HepG2 (cell line): Measurements from ENCODE around the gene KDM4B. TPM values are rescaled to one million over a fixed set of nuclear protein-coding genes. Genes with fewer than 3 reads are reported as not detected.

Experiments
- ATAC-seq: fragments of 200-7000 bp; cut with Tn5 transposase; 3 replicates; pipeline ENCODE4 v1.9.1; 2020; ENCODE audit warnings: mild to moderate bottlenecking, moderate library complexity
- BruUV-seq: library from RNA; stranded (reverse); fragments of 400-500 nt; replicated peaks from 2 replicates; lab custom pipeline; 2021; lab: Mats Ljungman, UMichigan
- CTCF ChIA-PET: fragments of 300-600 bp; formaldehyde crosslinking; extraction: SDS; loops from one replicate; lab custom pipeline; 2021; ENCODE audit warnings: low total read pairs, inconsistent platforms, low intra/inter-chr PET ratio; lab: Yijun Ruan, JAX
- POLR2A ChIA-PET: fragments of 350-600 bp; sonication (Branson Sonifier 250); formaldehyde crosslinking; loops from one replicate; lab custom pipeline; 2020; ENCODE audit warnings: antibody characterized with exemption, inconsistent platforms; lab: Yijun Ruan, JAX
- DNase-seq: peaks from one replicate; pipeline ENCODE4 v3.0.0-alpha.2; 2015; ENCODE audit warnings: low spot score
- FAIRE-seq: peaks from 3 replicates; lab custom pipeline; 2011; peaks lifted over from hg19 to GRCh38; lab: Jason Lieb, UNC
- H2AFZ ChIP-seq: one replicate; pipeline ENCODE4 v1.6.1; 2011; ENCODE audit warnings: low read length, inconsistent platforms
- H3K27ac ChIP-seq: fragments of 300-600 bp; 3 replicates; pipeline ENCODE4 v1.8.0; 2011; ENCODE audit warnings: mixed run types, mild to moderate bottlenecking, mixed read lengths, low read length, inconsistent platforms; ENCODE audit not compliant: insufficient read depth; ENCODE audit errors: extremely low read length
- H3K27me3 ChIP-seq, 2 experiments: fragments of 200-600 bp in 1 of 2; 2 replicates in 1 of 2; 3 replicates in 1 of 2; pipeline versions ENCODE4 v1.6.0 to v1.8.0; 2011; ENCODE audit warnings: low read length in 2 of 2, mild to moderate bottlenecking in 2 of 2, moderate library complexity in 2 of 2, inconsistent platforms in 1 of 2; ENCODE audit not compliant: insufficient read depth in 2 of 2, control insufficient read depth in 1 of 2
- H3K36me3 ChIP-seq, 2 experiments: fragments of 200-600 bp in 1 of 2; replicated peaks in 1 of 2; 2 replicates in 1 of 2; 3 replicates in 1 of 2; pipeline versions ENCODE4 v1.5.1 to v1.8.0; 2011; ENCODE audit warnings: low read length in 2 of 2, inconsistent platforms in 1 of 2; ENCODE audit not compliant: insufficient read depth in 2 of 2, control insufficient read depth in 1 of 2
- H3K4me1 ChIP-seq: 2 replicates; pipeline ENCODE4 v1.5.1; 2012; ENCODE audit warnings: low read length, inconsistent platforms; ENCODE audit not compliant: insufficient read depth
- H3K4me2 ChIP-seq: 2 replicates; pipeline ENCODE4 v1.6.0; 2011; ENCODE audit warnings: low read depth, low read length, inconsistent platforms
- H3K4me3 ChIP-seq, 3 experiments: fragments of 200-600 bp in 1 of 3; sonication (generic), shearing (Covaris generic) in 1 of 3; replicated peaks in 1 of 3; 2 replicates each; pipeline ENCODE4 v1.5.1; 2011 to 2016; ENCODE audit warnings: low read length in 3 of 3, inconsistent platforms in 2 of 3, low read depth in 2 of 3, mild to moderate bottlenecking in 2 of 3, control low read depth in 1 of 3, mixed read lengths in 1 of 3; ENCODE audit not compliant: insufficient read depth in 1 of 3
- H3K79me2 ChIP-seq: one replicate; pipeline ENCODE4 v1.6.1; 2011; ENCODE audit warnings: low read length, inconsistent platforms; ENCODE audit not compliant: insufficient read depth
- H3K9ac ChIP-seq: 2 replicates; pipeline ENCODE4 v1.6.0; 2011; ENCODE audit warnings: mild to moderate bottlenecking, low read depth, low read length, inconsistent platforms; ENCODE audit not compliant: insufficient read depth
- H3K9me3 ChIP-seq: 2 replicates; pipeline ENCODE4 v1.5.1; 2012; ENCODE audit warnings: mild to moderate bottlenecking, low read length
- H4K20me1 ChIP-seq: 2 replicates; pipeline ENCODE4 v1.6.0; 2011; ENCODE audit warnings: inconsistent platforms, mild to moderate bottlenecking, low read length, moderate library complexity; ENCODE audit not compliant: insufficient read depth
- AKNA ChIP-seq: sonication (generic); formaldehyde crosslinking; IDR thresholded peaks from 2 replicates; pipeline ENCODE4 v1.4.0; 2020; ENCODE audit warnings: missing genetic modification reagents, borderline replicate concordance
- DMAP1 ChIP-seq: IDR thresholded peaks from 2 replicates; pipeline ENCODE4 v1.6.1; 2016
- ELF4 ChIP-seq: sonication (generic); formaldehyde crosslinking; IDR thresholded peaks from 2 replicates; pipeline ENCODE4 v1.5.0; 2020; ENCODE audit warnings: missing genetic modification reagents, mild to moderate bottlenecking, moderate library complexity, borderline replicate concordance
- HDAC1 ChIP-seq: sonication (generic); formaldehyde crosslinking; IDR thresholded peaks from 2 replicates; pipeline ENCODE4 v1.5.1; 2020; ENCODE audit warnings: mild to moderate bottlenecking, missing genetic modification reagents
- NFYB ChIP-seq: sonication (generic); formaldehyde crosslinking; IDR thresholded peaks from 2 replicates; pipeline ENCODE4 v1.4.0; 2020; ENCODE audit warnings: missing genetic modification reagents
- SP2 ChIP-seq: sonication (generic); formaldehyde crosslinking; IDR thresholded peaks from 2 replicates; pipeline ENCODE4 v1.5.1; 2020; ENCODE audit warnings: mild to moderate bottlenecking, missing genetic modification reagents
- SRSF9 ChIP-seq: fragments of 200-400 bp; formaldehyde crosslinking; IDR thresholded peaks from 2 replicates; pipeline ENCODE4 v1.6.1; 2018; ENCODE audit warnings: borderline replicate concordance, mild to moderate bottlenecking, low read depth, low read length; ENCODE audit not compliant: insufficient read depth, poor library complexity, severe bottlenecking
- ZNF160 ChIP-seq: sonication (generic); formaldehyde crosslinking; IDR thresholded peaks from 2 replicates; pipeline ENCODE4 v1.8.0; 2022; ENCODE audit warnings: mild to moderate bottlenecking, inconsistent platforms, missing genetic modification reagents
- ZNF224 ChIP-seq: sonication (generic); formaldehyde crosslinking; IDR thresholded peaks from 2 replicates; pipeline ENCODE4 v1.5.0; 2020; ENCODE audit warnings: mild to moderate bottlenecking, missing genetic modification reagents
- ZNF33B ChIP-seq: sonication (generic); formaldehyde crosslinking; IDR thresholded peaks from 2 replicates; pipeline ENCODE4 v1.5.1; 2020; ENCODE audit warnings: mild to moderate bottlenecking, missing genetic modification reagents
- ZNF496 ChIP-seq: sonication (generic); formaldehyde crosslinking; IDR thresholded peaks from 2 replicates; pipeline ENCODE4 v1.8.1; 2023; ENCODE audit warnings: mild to moderate bottlenecking, moderate library complexity, missing genetic modification reagents; ENCODE audit not compliant: insufficient replicate concordance
- ZNF644 ChIP-seq: IDR thresholded peaks from 2 replicates; pipeline ENCODE4 v1.6.1; 2016; ENCODE audit warnings: low read depth
- ZSCAN22 ChIP-seq: sonication (generic); formaldehyde crosslinking; IDR thresholded peaks from 2 replicates; pipeline ENCODE4 v1.4.0; 2020; ENCODE audit warnings: mild to moderate bottlenecking, missing genetic modification reagents
- ZSCAN29 ChIP-seq: sonication (generic); formaldehyde crosslinking; conservative IDR thresholded peaks from 2 replicates; pipeline ENCODE4 v1.4.0; 2020; ENCODE audit warnings: mild to moderate bottlenecking, missing genetic modification reagents
- ZXDC ChIP-seq: sonication (generic); formaldehyde crosslinking; IDR thresholded peaks from 2 replicates; pipeline ENCODE4 v1.5.0; 2020; ENCODE audit warnings: mild to moderate bottlenecking, missing genetic modification reagents
- WGBS: methylation state at CpG from one replicate; pipeline ENCODE4 v1.1.6; 2017; ENCODE audit warnings: low lambda C conversion rate; 5-methylcytosine and 5-hydroxymethylcytosine counted together
- in situ Hi-C: cut with HindIII; loops from 2 replicates; pipeline ENCODE4 v1.10.0; 2017; ENCODE audit warnings: low pct_unique_long_range_greater_than_20kb; ENCODE audit not compliant: extremely low pct_ligation_motif_present
- intact Hi-C: fragments of 100-400 bp; cut with micrococcal nuclease; formaldehyde crosslinking; loops from one replicate; pipeline ENCODE4 v1.10.0; 2022; ENCODE audit not compliant: unreplicated experiment
- polyA plus RNA-seq, 8 experiments: library from polyadenylated mRNA; depleted of rRNA in 3 of 8; stranded (reverse) in 7 of 8; unstranded in 1 of 8; fragments of >200 nt; fragmentation: Illumina TruSeq in 4 of 8; extraction: Trizol in 4 of 8; gene quantifications; 2 replicates each; pipeline versions ENCODE4 v1.2.1 to v1.2.3, GENCODE V29; 2011 to 2016; ENCODE audit warnings: low read depth in 4 of 8, missing spikeins in 1 of 8, mixed read lengths in 1 of 8; ENCODE audit not compliant: insufficient read depth in 1 of 8
- total RNA-seq, 5 experiments: library from RNA; depleted of rRNA; stranded (reverse); fragments of >200 nt; fragmentation: Illumina TruSeq; extraction: Trizol; gene quantifications; 2 replicates each; pipeline ENCODE4 v1.2.3, GENCODE V29; 2016; ENCODE audit warnings: low read depth in 1 of 5
- TF ChIP-seq, protein P1 (sequence below): sonication (generic); formaldehyde crosslinking; IDR thresholded peaks from 2 replicates; pipeline ENCODE4 v1.4.0; 2020; ENCODE audit warnings: mild to moderate bottlenecking, missing genetic modification reagents

KDM4B gene
- total and polyA plus RNA-seq, 2 of the 13 experiments (the other 11 are each of a cell fraction or from before 2014, with no cell fraction given): 4.9 to 14.6 TPM

DNA sequence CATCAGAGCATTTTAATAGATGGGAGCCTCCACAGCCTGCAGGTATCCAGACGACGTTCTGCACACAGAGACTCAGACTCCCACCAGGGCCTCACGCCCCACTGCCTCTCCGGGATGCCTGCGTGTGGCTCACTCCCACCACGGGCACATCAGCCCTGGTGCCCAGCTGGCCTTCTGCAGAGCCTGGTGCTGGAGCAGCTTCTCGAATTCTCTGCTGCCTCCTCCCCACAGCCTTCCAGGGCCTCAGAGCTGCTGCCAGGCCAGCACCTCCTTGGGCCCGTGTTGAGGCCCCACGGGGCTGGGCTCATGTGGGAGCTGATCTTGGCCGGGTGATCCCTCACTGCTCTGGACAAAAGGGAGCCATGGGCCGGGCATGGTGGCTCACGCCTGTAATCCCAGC is 90.9 kb downstream of the KDM4B start (continued):
- no peak for TF ChIP-seq AKNA (CRISPR knock-in tag)
- no peak for TF ChIP-seq SP2 (CRISPR knock-in tag)
- no peak for TF ChIP-seq ZNF644 (CRISPR knock-in tag)
- TF ChIP-seq HDAC1 (CRISPR knock-in tag): no peak
- TF ChIP-seq SRSF9: no peak
- no peak for TF ChIP-seq ZSCAN29 (CRISPR knock-in tag)
- TF ChIP-seq, all 625 proteins: peak for 0

GRCh38 chr19:5062195-5062594 is 93.3 kb downstream of the KDM4B start:
- Histone ChIP-seq H3K4me2 (no peak overlapping the region), H3K9me3 (peaks cover 14% of the 10 kb centered on the region), H3K4me3 (no peak overlapping the region), H4K20me1 (no peaks in the 10 kb centered on the region; the same call in 1 of the 2 replicates), H3K9ac (no peak overlapping the region), H3K4me1 (peaks cover 9% of the 10 kb centered on the region), H3K36me3 (peaks cover 19 to 29% of the 10 kb centered on the region in 2 experiments; a peak in 4 of 5 replicates), H3K27ac (no peak overlapping the region), H3K27me3 (no peaks in the 10 kb centered on the region), H3K79me2 (no peaks in the 10 kb centered on the region), H2AFZ (no peak overlapping the region)
- DNase-seq (no peak), ATAC-seq (no peak), FAIRE-seq (no peak)
- in situ Hi-C loops: no loop called here
- BruUV-seq: no TSS peak
- ChIA-PET CTCF (no interaction called here), POLR2A (no interaction called here)
- intact Hi-C loops: no loop called here
- WGBS: 100% methylated on average over 8 of the region's 9 CpGs
- no peak for TF ChIP-seq DMAP1 (CRISPR knock-in tag)
- no peak for TF ChIP-seq ZSCAN22 (CRISPR knock-in tag)
- TF ChIP-seq ELF4 (CRISPR knock-in tag): no peak
- TF ChIP-seq ZNF33B (CRISPR knock-in tag): no peak
- no peak for TF ChIP-seq ZNF496 (CRISPR knock-in tag)
- no peak for TF ChIP-seq NFYB (CRISPR knock-in tag)
- TF ChIP-seq ZNF224 (CRISPR knock-in tag): no peak
- no peak for TF ChIP-seq ZXDC (CRISPR knock-in tag)
- no peak for TF ChIP-seq ZNF160 (CRISPR knock-in tag)
- TF ChIP-seq, protein P1, sequence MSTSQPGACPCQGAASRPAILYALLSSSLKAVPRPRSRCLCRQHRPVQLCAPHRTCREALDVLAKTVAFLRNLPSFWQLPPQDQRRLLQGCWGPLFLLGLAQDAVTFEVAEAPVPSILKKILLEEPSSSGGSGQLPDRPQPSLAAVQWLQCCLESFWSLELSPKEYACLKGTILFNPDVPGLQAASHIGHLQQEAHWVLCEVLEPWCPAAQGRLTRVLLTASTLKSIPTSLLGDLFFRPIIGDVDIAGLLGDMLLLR (CRISPR knock-in tag): no peak
